HFF-Myc (cell line): ENCODE results near the gene GRM8.

Source experiments
- DNase-seq: peaks from one replicate; pipeline ENCODE4 v3.0.0-alpha.2; 2011; ENCODE audit warnings: low read depth; ENCODE audit errors: extremely low read depth
- H3K4me3 ChIP-seq: replicated peaks from 2 replicates; pipeline ENCODE4 v1.5.1; 2011; ENCODE audit warnings: low read depth, mild to moderate bottlenecking, control low read depth, low read length
- TF ChIP-seq, protein P1 (sequence below): IDR thresholded peaks from 2 replicates; pipeline ENCODE4 v1.5.1; 2012; ENCODE audit warnings: mild to moderate bottlenecking, low read depth, low read length, control low read depth; ENCODE audit errors: missing control alignments

GRM8 gene

DNA sequence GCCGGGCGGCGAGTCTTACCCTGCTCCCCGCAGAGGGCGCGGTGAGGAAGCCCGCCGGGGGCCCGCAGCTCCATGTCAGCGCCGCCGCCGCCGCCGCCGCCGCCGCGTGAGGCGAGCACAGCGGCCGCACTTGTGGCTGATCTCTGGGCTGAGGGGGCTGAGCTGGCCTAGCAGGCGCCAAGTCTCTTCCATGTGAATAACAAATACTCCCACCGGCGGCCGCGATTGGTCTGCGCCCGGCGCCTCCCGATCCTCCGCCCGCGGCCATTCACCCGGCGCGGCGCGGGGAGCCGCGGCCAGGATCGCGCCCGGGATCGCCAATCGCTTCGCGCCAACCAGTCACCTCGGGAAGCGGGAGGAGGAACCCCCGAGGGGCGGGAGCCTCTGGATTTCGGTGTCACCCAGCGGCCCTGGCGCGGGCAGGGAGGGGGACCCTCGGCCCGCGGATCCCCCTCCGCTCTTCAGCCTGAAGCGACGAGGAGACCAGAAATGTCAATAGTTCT lies at the start of gene GRM8:
Gene GRM8 (minus strand): TSS at position 164 of the 503 bp plus-strand sequence.
- TF ChIP-seq, protein P1, sequence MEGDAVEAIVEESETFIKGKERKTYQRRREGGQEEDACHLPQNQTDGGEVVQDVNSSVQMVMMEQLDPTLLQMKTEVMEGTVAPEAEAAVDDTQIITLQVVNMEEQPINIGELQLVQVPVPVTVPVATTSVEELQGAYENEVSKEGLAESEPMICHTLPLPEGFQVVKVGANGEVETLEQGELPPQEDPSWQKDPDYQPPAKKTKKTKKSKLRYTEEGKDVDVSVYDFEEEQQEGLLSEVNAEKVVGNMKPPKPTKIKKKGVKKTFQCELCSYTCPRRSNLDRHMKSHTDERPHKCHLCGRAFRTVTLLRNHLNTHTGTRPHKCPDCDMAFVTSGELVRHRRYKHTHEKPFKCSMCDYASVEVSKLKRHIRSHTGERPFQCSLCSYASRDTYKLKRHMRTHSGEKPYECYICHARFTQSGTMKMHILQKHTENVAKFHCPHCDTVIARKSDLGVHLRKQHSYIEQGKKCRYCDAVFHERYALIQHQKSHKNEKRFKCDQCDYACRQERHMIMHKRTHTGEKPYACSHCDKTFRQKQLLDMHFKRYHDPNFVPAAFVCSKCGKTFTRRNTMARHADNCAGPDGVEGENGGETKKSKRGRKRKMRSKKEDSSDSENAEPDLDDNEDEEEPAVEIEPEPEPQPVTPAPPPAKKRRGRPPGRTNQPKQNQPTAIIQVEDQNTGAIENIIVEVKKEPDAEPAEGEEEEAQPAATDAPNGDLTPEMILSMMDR = no peak
- H3K4me3 ChIP-seq = peak within 1 kb of the TSS; percentile 48
- DNase-seq = no peak

DNA sequence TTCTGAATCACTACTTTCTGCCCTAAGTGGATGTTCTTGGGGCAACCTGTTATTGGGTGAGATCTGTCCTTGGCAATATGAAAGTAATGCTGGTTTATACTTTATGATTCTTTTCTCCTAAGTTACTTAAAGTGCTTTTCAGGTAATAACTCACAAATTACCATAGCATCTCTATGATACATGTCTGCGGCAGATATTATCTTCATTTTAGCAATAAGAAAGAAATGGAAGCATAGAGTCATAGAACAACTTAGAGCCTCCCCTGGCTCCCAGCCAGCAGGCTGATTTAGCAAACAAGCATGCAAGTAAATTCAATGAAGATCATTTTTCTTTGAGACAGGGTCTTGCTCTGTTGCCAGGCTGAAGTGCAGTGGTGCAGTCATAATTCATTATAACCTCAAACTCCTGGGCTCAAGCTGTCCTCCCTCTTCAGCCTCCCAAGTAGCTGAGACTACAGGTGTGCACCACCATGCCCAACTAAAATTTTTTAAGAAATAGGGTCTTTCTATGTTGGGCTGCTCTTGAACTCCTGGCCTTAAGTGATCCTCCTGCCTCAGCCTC lies 38.1 kb upstream of the GRM8 start:
- TF ChIP-seq, protein P1 = no peak
- no peak for DNase-seq
- H3K4me3 ChIP-seq = no peak overlapping the region

DNA sequence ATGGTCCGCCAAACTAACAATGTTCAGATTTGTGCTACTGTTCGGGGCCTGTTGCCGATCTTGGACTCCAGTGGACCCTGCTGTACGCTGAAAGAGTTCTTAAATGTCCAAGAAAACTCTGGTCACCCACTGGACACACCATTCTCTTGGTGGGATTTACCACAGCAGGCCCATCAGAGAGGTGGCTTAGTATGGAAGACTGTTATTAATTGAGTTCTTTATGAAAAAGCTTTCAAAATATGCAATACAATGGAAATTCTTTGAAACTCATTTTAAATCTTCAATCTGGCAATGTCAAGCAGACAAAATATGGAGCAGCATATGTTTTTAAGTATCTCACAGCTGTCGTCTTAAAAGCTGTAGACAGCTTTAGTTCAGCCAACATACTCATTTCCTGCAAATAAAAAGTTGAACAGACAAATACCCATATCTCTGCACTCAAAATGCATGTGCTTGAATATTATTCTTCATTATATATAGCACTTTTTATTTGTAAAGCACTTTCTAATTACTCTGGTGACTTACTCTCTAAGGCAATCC lies 37.4 kb upstream of the GRM8 start:
- TF ChIP-seq, protein P1 = no peak
- DNase-seq = no peak
- no peak overlapping the region for H3K4me3 ChIP-seq

DNA sequence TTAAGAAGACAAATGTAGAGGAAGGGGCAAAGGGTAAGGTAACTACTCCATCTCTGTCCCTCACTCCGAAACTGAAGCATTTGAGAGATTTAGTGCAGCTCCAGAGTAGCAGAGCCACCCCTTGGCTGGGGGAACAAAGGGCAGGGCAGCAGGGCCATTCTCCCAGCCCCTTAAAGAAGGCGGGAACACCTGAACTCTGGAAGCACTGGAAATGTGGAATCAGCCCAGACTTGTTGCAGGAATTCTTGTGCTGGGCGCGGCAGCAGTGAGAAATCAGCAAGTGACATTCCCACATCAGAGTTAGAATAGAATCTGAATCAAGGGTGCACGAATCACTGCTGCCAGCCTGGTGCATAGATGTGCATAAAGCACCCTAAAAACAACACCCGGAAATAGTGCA lies 34.4 kb upstream of the GRM8 start:
- TF ChIP-seq, protein P1 = no peak
- no peak overlapping the region for H3K4me3 ChIP-seq
- no peak for DNase-seq

DNA sequence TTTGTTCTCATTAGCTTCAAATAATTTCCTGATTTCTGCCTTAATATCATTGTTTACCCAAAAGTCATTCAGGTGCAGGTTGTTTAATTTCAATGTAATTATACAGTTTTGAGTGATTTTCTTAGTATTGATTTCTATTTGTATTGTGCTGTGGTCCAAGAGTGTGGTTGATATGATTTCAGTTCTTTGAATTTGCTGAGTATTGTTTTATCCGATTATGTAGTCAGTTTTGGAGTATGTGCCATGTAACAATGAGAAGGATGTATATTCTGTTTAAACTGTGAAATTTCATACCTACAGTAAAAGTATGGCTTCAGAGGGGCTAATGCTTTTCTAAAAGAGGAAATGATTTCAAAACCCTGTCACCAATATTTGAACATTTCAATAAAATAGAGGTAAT lies 17.4 kb upstream of the GRM8 start:
- H3K4me3 ChIP-seq = no peak overlapping the region
- DNase-seq = no peak
- TF ChIP-seq, protein P1 = no peak

DNA sequence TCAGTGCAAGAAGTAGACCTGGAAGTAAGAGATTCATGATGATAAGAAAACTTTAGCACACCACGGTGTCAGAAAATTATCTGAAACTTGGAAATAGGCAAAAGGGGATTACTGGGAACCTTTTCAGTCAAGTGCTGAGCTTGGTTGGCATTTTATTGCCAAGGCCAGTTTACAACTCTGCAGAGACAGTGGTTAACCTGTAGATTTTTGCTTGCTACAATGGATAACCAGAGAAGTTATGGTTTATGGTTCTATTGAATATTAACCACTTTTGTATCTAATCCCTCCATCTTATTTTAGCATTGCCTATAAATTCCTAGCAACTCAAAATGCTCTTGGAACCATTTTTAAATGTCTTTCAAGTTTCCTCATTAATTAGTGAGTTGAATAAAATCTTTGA lies 13.3 kb upstream of the GRM8 start:
- TF ChIP-seq, protein P1 = no peak
- DNase-seq = no peak
- no peak overlapping the region for H3K4me3 ChIP-seq
